Endothelial cell of umbilical vein (primary cell): Measurements from ENCODE around the gene IL16.

Source experiments
- CTCF ChIP-seq, 2 donors: IDR thresholded peaks; 1 replicate in 1 of 2; 2 replicates in 1 of 2; pipeline ENCODE4 v1.5.1; 2011; ENCODE audit warnings: low read length in 2 of 2, mild to moderate bottlenecking in 2 of 2, moderate library complexity in 2 of 2, control low read depth in 1 of 2, inconsistent platforms in 1 of 2, low read depth in 1 of 2; ENCODE audit not compliant: insufficient read depth in 1 of 2; ENCODE audit errors: extremely low read depth in 1 of 2
- EZH2 ChIP-seq: IDR thresholded peaks from 2 replicates; pipeline ENCODE4 v1.6.1; 2012; ENCODE audit warnings: borderline replicate concordance, low read depth, mild to moderate bottlenecking, moderate library complexity, low read length, inconsistent platforms; ENCODE audit not compliant: severe bottlenecking
- FOS ChIP-seq: IDR thresholded peaks from 2 replicates; pipeline ENCODE4 v1.6.1; 2011; ENCODE audit warnings: mild to moderate bottlenecking, low read length, moderate library complexity, borderline replicate concordance; ENCODE audit not compliant: insufficient read depth
- GATA2 ChIP-seq: IDR thresholded peaks from 2 replicates; pipeline ENCODE4 v1.7.0; 2011; ENCODE audit warnings: low read depth, mild to moderate bottlenecking, moderate library complexity, mixed read lengths, low read length; ENCODE audit not compliant: insufficient read length, insufficient read depth
- JUN ChIP-seq: IDR thresholded peaks from 2 replicates; pipeline ENCODE4 v1.6.1; 2011; ENCODE audit warnings: borderline replicate concordance, low read depth; ENCODE audit not compliant: insufficient read length, insufficient read depth
- MAX ChIP-seq: IDR thresholded peaks from 2 replicates; pipeline ENCODE4 v1.6.1; 2011; ENCODE audit not compliant: insufficient read depth, insufficient read length
- MYC ChIP-seq: IDR thresholded peaks from one replicate; pipeline ENCODE4 v1.6.1; 2011; ENCODE audit warnings: mild to moderate bottlenecking, low read depth, low read length
- POLR2A ChIP-seq: IDR thresholded peaks from 2 replicates; pipeline ENCODE4 v1.6.1; 2012; ENCODE audit warnings: low read depth, mild to moderate bottlenecking, control low read depth, low read length
- POLR2AphosphoS5 ChIP-seq: IDR thresholded peaks from 2 replicates; pipeline ENCODE4 v1.6.1; 2012; ENCODE audit warnings: low read depth, mild to moderate bottlenecking, control low read depth, low read length, moderate library complexity; ENCODE audit not compliant: insufficient read depth

- no peak for TF ChIP-seq POLR2AphosphoS5
- TF ChIP-seq CTCF (IDR thresholded peaks at IDR 0.05; ENCODE audit: extremely low read depth in 1 of 2, insufficient read depth in 1 of 2, low read depth in 1 of 2, low read length in 2 of 2) = no peak
- TF ChIP-seq POLR2A = no peak
- TF ChIP-seq GATA2 = no peak
- TF ChIP-seq EZH2 = no peak
- TF ChIP-seq MAX = no peak
- TF ChIP-seq JUN = no peak
- TF ChIP-seq FOS = no peak
- TF ChIP-seq MYC = no peak
These were observed 63.1 kb downstream of the IL16 start for GRCh38 chr15:81259760-81260298.
